Measurements from ENCODE around the gene HEATR5A.
"Not testable (repeated sequence)": the region's sequence is repeated elsewhere in the genome, so short reads cannot be mapped to it uniquely, and the experiment has no call there.

Gene HEATR5A

GRCh38 chr14:31253746-31254471 lies 166.4 kb downstream of the HEATR5A start:
- no peak for DNase-seq

- no peak for DNase-seq
Observed at GRCh38 chr14:31252865-31253264, 167.5 kb downstream of the HEATR5A start.

DNA sequence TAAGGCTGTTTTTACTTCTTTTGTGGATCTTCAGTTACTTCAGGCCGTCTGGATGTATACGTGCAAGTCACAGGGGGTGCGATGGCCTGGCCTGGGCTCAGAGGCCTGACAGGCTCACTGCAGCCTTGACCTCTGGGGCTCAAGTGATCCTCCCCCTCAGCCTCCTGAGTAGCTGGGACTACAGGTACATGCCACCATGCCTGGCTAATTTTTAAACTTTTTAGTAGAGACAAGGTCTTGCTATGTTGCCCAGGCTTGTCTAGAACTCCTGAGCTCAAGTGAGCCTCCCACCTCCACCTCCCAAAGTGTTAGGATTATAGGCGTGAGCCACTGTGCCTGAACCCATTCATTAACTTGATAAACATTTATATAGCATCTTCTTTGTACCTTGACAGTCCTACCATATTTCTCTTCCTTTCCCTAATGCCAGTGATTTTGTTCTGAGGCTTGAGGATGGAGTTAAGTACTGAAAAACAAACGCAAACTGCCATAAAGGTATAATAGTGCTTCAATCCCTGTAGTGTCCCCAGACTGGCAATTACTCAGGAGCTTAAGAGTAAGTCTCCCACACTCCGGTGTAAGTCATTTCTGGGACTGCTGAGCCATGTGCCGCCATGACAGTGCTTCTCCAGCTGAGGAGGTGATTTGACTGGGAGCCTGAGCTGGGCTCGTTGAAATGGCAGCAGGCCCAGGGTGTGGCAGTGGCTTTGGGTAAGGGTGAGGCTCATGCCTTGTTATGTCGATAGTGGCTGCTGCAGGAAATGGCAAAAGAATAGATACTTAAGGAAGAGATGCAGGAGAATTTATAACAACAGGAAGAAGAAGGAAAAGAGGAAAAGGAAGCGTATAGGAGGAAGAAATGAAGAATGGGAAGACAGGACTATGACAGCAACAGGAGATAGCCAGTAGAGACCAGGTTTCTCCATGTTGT lies 169.1 kb downstream of the HEATR5A start:
- DNase-seq = no peak

GRCh38 chr14:31244626-31245025 lies 175.7 kb downstream of the HEATR5A start:
- no peak for DNase-seq

- DNase-seq = no peak
Observed at GRCh38 chr14:31243860-31244259, 176.5 kb downstream of the HEATR5A start.

DNA sequence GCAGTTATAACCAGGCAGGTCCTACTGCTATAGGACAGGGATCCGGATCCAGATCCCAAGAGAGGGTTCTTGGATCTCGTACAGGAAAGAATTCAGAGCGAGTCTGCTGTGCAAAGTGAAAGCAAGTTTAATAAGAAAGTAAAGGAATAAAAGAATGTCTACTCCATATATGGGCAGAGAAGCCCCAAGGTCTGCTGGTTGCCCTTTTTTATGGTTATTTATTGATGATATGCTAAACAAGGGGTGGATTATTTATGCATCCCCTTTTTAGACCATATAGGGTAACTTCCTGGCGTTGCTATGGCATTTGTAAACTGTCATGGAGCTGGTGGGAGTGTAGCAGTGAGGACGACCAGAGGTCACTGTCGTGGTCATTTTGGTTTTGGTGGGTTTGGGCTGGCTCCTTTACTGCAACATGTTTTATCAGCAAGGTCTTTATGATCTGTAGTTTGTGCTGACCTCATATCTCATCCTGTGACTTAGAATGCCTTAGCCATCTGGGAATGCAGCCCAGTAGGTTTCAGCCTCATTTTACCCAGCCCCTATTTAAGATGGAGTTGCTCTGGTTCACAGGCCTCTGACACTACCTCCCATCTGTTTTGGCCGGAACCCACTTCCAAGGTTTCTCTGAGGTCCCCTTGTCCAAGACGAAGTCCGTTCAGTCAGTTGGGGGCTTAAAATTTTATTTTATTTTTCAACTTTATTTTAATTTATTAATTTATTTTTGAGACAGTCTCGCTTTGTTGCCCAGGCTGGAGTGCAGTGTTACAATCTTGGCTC lies 178.0 kb downstream of the HEATR5A start:
- DNase-seq = not testable (repeated sequence)
